Measurements from ENCODE around the gene SORBS1.

Gene SORBS1

GRCh38 chr10:95547197-95547596 is 14.0 kb downstream of the SORBS1 start:
- TF ChIP-seq CTCF (conservative IDR thresholded peaks at IDR 0.05), result no peak
- H3K27ac ChIP-seq, result no peak overlapping the region

- TF ChIP-seq CTCF (conservative IDR thresholded peaks at IDR 0.05), result no peak
- H3K27ac ChIP-seq, result no peak overlapping the region
Measured at GRCh38 chr10:95545981-95546380, 15.2 kb downstream of the SORBS1 start.

GRCh38 chr10:95544783-95545500 is 16.2 kb downstream of the SORBS1 start:
- no peak overlapping the region for H3K27ac ChIP-seq
- no peak for TF ChIP-seq CTCF (conservative IDR thresholded peaks at IDR 0.05)

- no peak overlapping the region for H3K27ac ChIP-seq
- no peak for TF ChIP-seq CTCF (conservative IDR thresholded peaks at IDR 0.05)
Measured at GRCh38 chr10:95543459-95543858, 17.7 kb downstream of the SORBS1 start.

- no peak for TF ChIP-seq CTCF (conservative IDR thresholded peaks at IDR 0.05)
- no peak overlapping the region for H3K27ac ChIP-seq
Measured at GRCh38 chr10:95542761-95543160, 18.4 kb downstream of the SORBS1 start.

- TF ChIP-seq CTCF (conservative IDR thresholded peaks at IDR 0.05), result no peak
- H3K27ac ChIP-seq, result no peak overlapping the region
Measured at GRCh38 chr10:95542330-95542729, 18.8 kb downstream of the SORBS1 start.

- no peak for TF ChIP-seq CTCF (conservative IDR thresholded peaks at IDR 0.05)
- H3K27ac ChIP-seq, result no peak overlapping the region
Measured at GRCh38 chr10:95540514-95541052, 20.6 kb downstream of the SORBS1 start.
